SK-N-SH (cell line): Measurements from ENCODE around the gene YEATS4.

ENCODE experiments used
- CHD2 ChIP-seq: fragments of 150-350 bp; IDR thresholded peaks from 2 replicates; pipeline ENCODE4 v1.6.1; 2018; ENCODE audit warnings: low read length; ENCODE audit not compliant: partially characterized antibody
- GABPA ChIP-seq: IDR thresholded peaks from 2 replicates; pipeline ENCODE4 v1.4.0; 2012; ENCODE audit warnings: low read depth, mild to moderate bottlenecking
- MEF2A ChIP-seq: IDR thresholded peaks from 2 replicates; pipeline ENCODE4 v1.4.0; 2012; ENCODE audit warnings: low read depth, borderline replicate concordance
- RAD21 ChIP-seq: IDR thresholded peaks from 2 replicates; pipeline ENCODE4 v1.6.1; 2012; ENCODE audit warnings: mild to moderate bottlenecking, low read length
- TAF1 ChIP-seq: IDR thresholded peaks from 2 replicates; pipeline ENCODE4 v1.6.1; 2012; ENCODE audit warnings: low read depth, mild to moderate bottlenecking, low read length, moderate library complexity, borderline replicate concordance
- YY1 ChIP-seq: IDR thresholded peaks from 2 replicates; pipeline ENCODE4 v1.4.0; 2012; ENCODE audit warnings: low read depth, mild to moderate bottlenecking
- TF ChIP-seq, protein P1 (sequence below): IDR thresholded peaks from 2 replicates; pipeline ENCODE4 v1.4.0; 2012; ENCODE audit warnings: low read depth, borderline replicate concordance
- TF ChIP-seq, protein P2 (sequence below): fragments of 200-600 bp; sonication (generic); IDR thresholded peaks from 2 replicates; pipeline ENCODE4 v1.6.1; 2017; ENCODE audit warnings: antibody characterized with exemption, mild to moderate bottlenecking, moderate library complexity

GRCh38 chr12:69421548-69421947 lies 62.0 kb downstream of the YEATS4 start:
- TF ChIP-seq TAF1: no peak
- no peak for TF ChIP-seq YY1
- TF ChIP-seq CHD2: no peak
- TF ChIP-seq, protein P1, sequence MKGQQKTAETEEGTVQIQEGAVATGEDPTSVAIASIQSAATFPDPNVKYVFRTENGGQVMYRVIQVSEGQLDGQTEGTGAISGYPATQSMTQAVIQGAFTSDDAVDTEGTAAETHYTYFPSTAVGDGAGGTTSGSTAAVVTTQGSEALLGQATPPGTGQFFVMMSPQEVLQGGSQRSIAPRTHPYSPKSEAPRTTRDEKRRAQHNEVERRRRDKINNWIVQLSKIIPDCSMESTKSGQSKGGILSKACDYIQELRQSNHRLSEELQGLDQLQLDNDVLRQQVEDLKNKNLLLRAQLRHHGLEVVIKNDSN: no peak
- TF ChIP-seq, protein P2, sequence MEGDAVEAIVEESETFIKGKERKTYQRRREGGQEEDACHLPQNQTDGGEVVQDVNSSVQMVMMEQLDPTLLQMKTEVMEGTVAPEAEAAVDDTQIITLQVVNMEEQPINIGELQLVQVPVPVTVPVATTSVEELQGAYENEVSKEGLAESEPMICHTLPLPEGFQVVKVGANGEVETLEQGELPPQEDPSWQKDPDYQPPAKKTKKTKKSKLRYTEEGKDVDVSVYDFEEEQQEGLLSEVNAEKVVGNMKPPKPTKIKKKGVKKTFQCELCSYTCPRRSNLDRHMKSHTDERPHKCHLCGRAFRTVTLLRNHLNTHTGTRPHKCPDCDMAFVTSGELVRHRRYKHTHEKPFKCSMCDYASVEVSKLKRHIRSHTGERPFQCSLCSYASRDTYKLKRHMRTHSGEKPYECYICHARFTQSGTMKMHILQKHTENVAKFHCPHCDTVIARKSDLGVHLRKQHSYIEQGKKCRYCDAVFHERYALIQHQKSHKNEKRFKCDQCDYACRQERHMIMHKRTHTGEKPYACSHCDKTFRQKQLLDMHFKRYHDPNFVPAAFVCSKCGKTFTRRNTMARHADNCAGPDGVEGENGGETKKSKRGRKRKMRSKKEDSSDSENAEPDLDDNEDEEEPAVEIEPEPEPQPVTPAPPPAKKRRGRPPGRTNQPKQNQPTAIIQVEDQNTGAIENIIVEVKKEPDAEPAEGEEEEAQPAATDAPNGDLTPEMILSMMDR: no peak
- TF ChIP-seq RAD21: no peak
- no peak for TF ChIP-seq GABPA
- no peak for TF ChIP-seq MEF2A
